HEK293T (cell line): ENCODE results near the gene SYAP1.
"Not testable (repeated sequence)": the region's sequence is repeated elsewhere in the genome, so short reads cannot be mapped to it uniquely, and the experiment has no call there.

ENCODE experiments used
- ELF4 ChIP-seq: fragments of 450-650 bp; IDR thresholded peaks from 2 replicates; pipeline ENCODE4 v1.6.1; 2017; ENCODE audit warnings: antibody characterized with exemption
- FOXA1 ChIP-seq: fragments of 450-650 bp; IDR thresholded peaks from 2 replicates; pipeline ENCODE4 v1.6.1; 2016; ENCODE audit warnings: mild to moderate bottlenecking
- FOXM1 ChIP-seq: fragments of 450-650 bp; IDR thresholded peaks from 2 replicates; pipeline ENCODE4 v1.6.1; 2017; ENCODE audit warnings: mild to moderate bottlenecking, borderline replicate concordance
- HDGF ChIP-seq: fragments of 450-650 bp; IDR thresholded peaks from 2 replicates; pipeline ENCODE4 v1.6.1; 2017; ENCODE audit warnings: antibody characterized with exemption, borderline replicate concordance
- L3MBTL2 ChIP-seq: fragments of 450-650 bp; conservative IDR thresholded peaks from 2 replicates; pipeline ENCODE4 v1.6.1; 2016; ENCODE audit warnings: mild to moderate bottlenecking
- NFRKB ChIP-seq: fragments of 450-650 bp; IDR thresholded peaks from 2 replicates; pipeline ENCODE4 v1.6.1; 2016; ENCODE audit warnings: mild to moderate bottlenecking, moderate library complexity
- PKNOX1 ChIP-seq: fragments of 450-650 bp; IDR thresholded peaks from 2 replicates; pipeline ENCODE4 v1.6.1; 2016
- SP1 ChIP-seq: fragments of 450-650 bp; IDR thresholded peaks from 2 replicates; pipeline ENCODE4 v1.6.1; 2017
- SUZ12 ChIP-seq: fragments of 450-650 bp; IDR thresholded peaks from 2 replicates; pipeline ENCODE4 v1.6.1; 2016; ENCODE audit warnings: mild to moderate bottlenecking
- TARDBP ChIP-seq: fragments of 450-650 bp; IDR thresholded peaks from 2 replicates; pipeline ENCODE4 v1.6.1; 2016
- ZNF384 ChIP-seq: fragments of 450-650 bp; IDR thresholded peaks from 2 replicates; pipeline ENCODE4 v1.6.1; 2016

- TF ChIP-seq HDGF, L3MBTL2, FOXA1, FOXM1, TARDBP, NFRKB, SUZ12, ELF4, SP1, PKNOX1, ZNF384: not testable (repeated sequence)
Measured at GRCh38 chrX:16761500-16761899, 42.1 kb downstream of the SYAP1 start.
